ENCODE data around the gene EXOC2. TPM values are rescaled to one million over a fixed set of nuclear protein-coding genes. Genes with fewer than 3 reads are reported as not detected.

Gene EXOC2
- total and polyA plus RNA-seq, 7 donors, result 5.4 to 23.2 (median 15.3) TPM

GRCh38 chr6:572596-573265, 120.2 kb downstream of the EXOC2 start:
- 89 to 93% methylated on average over 16 of the region's 16 CpGs for WGBS, 2 donors
- intact Hi-C loops (cut with DNase I), result no loop called here

DNA sequence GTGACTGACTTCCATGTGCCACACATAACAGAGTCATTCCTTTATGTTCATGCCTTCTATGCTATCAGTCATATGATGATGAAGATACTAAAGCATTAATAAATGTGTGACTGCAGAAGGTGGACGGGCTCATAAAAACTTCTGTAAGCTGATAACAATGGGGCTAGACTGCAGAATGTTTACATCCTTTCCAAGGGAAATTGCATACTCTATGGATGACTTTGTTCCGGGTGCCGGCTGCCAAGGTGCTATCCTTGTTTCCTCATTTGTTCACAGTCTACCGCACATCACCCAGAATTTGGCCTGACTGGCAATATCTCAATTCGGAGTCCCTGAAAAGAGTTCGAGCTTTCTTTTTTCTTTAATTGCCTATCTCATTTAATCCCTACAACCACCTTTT, 121.0 kb downstream of the EXOC2 start:
- H3K27ac ChIP-seq, result no peak overlapping the region
- DNase-seq, result no peak
- no peaks in the 10 kb centered on the region for H3K4me1 ChIP-seq
- TF ChIP-seq EP300 (IDR thresholded peaks at IDR 0.05), result no peak
- no peak for TF ChIP-seq POLR2AphosphoS5 (IDR thresholded peaks at IDR 0.05)
- no peak for TF ChIP-seq CTCF (IDR thresholded peaks at IDR 0.05)
- no peak for TF ChIP-seq POLR2A (IDR thresholded peaks at IDR 0.05)
- no peak overlapping the region for H3K4me3 ChIP-seq
- no peaks in the 10 kb centered on the region for H3K9me3 ChIP-seq
- WGBS, 2 donors, result 54 to 91% methylated on average over 6 of the region's 6 CpGs
- H3K27me3 ChIP-seq, result no peaks in the 10 kb centered on the region
- intact Hi-C loops (cut with DNase I), result no loop called here
- H3K36me3 ChIP-seq, result peaks cover 0 to 59% (median 2%) of the 10 kb centered on the region in 4 donors

More at GRCh38 chr6:572596-573265, 120.2 kb downstream of the EXOC2 start:
- H3K27ac ChIP-seq, result no peak overlapping the region
- H3K27me3 ChIP-seq, result no peaks in the 10 kb centered on the region
- H3K9me3 ChIP-seq, result no peaks in the 10 kb centered on the region
- DNase-seq, result no peak
- H3K36me3 ChIP-seq, result peaks cover 0 to 53% (median 2%) of the 10 kb centered on the region in 4 donors
- no peaks in the 10 kb centered on the region for H3K4me1 ChIP-seq
- H3K4me3 ChIP-seq, result no peak overlapping the region
- TF ChIP-seq CTCF (IDR thresholded peaks at IDR 0.05) (no peak), POLR2AphosphoS5 (IDR thresholded peaks at IDR 0.05) (no peak), POLR2A (IDR thresholded peaks at IDR 0.05) (no peak), EP300 (IDR thresholded peaks at IDR 0.05) (no peak)

- no peaks in the 10 kb centered on the region for H3K9me3 ChIP-seq
- TF ChIP-seq EP300 (IDR thresholded peaks at IDR 0.05) (no peak), CTCF (IDR thresholded peaks at IDR 0.05) (no peak), POLR2AphosphoS5 (IDR thresholded peaks at IDR 0.05) (no peak), POLR2A (IDR thresholded peaks at IDR 0.05) (no peak)
- H3K27me3 ChIP-seq, result no peaks in the 10 kb centered on the region
- H3K27ac ChIP-seq, result no peak overlapping the region
- peaks cover 0 to 59% (median 2%) of the 10 kb centered on the region in 4 donors for H3K36me3 ChIP-seq
- no peak overlapping the region for H3K4me3 ChIP-seq
- H3K4me1 ChIP-seq, result no peaks in the 10 kb centered on the region
- WGBS, 2 donors, result 91 to 93% methylated on average over 5 of the region's 5 CpGs
- DNase-seq, result no peak
- intact Hi-C loops (cut with DNase I), result no loop called here
Measured at GRCh38 chr6:570825-571224, 122.1 kb downstream of the EXOC2 start.

DNA sequence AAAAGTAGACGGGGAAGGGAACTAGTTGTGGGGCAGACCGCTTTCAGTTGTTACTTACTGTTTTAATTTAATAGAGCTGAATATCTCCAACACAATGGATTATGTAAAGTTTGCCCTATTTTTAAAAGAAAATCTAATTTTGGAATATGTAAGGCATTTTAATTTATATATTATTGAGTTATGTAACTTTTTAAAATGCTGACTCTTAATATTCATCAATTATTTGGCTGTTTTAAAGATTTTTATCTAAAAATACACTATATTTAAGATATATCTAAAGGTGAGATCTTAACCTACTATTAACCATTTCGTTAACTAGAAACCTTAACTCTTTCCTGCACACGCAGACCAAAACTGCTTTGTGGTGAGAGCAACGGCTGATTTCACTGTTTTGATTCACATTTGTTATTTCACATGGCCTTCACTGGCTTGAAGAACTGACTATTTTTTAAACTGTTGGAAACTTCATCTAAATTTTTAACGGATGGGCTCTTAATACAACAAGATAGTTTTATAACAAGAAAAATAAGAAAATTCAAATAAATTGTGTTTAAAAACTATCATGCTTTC, 123.9 kb downstream of the EXOC2 start:
- no peak for DNase-seq
- 89 to 90% methylated on average over 6 of the region's 6 CpGs for WGBS, 2 donors
- Histone ChIP-seq H3K27me3 (no peaks in the 10 kb centered on the region), H3K4me3 (no peak overlapping the region), H3K27ac (no peak overlapping the region), H3K36me3 (peaks cover 0 to 61% (median 6%) of the 10 kb centered on the region in 4 donors), H3K9me3 (no peaks in the 10 kb centered on the region), H3K4me1 (no peaks in the 10 kb centered on the region)
- intact Hi-C loops (cut with DNase I), result no loop called here
- TF ChIP-seq CTCF (IDR thresholded peaks at IDR 0.05) (no peak), POLR2AphosphoS5 (IDR thresholded peaks at IDR 0.05) (no peak), EP300 (IDR thresholded peaks at IDR 0.05) (no peak), POLR2A (IDR thresholded peaks at IDR 0.05) (no peak)
